Activated T-cell treated with anti-CD3 and anti-CD28 coated beads, Interleukin-2, amount 50 U/mL, for 1 hour (primary cell): ENCODE measurements around the gene DOC2A.
A peak's percentile ranks its signal among the peaks of the same experiment; 100 is the strongest.
"Not testable (repeated sequence)": the region's sequence is repeated elsewhere in the genome, so short reads cannot be mapped to it uniquely, and the experiment has no call there.

ENCODE experiments used
- DNase-seq: peaks from one replicate; pipeline ENCODE4 v3.0.0-alpha.2; 2020

Gene DOC2A

DNA sequence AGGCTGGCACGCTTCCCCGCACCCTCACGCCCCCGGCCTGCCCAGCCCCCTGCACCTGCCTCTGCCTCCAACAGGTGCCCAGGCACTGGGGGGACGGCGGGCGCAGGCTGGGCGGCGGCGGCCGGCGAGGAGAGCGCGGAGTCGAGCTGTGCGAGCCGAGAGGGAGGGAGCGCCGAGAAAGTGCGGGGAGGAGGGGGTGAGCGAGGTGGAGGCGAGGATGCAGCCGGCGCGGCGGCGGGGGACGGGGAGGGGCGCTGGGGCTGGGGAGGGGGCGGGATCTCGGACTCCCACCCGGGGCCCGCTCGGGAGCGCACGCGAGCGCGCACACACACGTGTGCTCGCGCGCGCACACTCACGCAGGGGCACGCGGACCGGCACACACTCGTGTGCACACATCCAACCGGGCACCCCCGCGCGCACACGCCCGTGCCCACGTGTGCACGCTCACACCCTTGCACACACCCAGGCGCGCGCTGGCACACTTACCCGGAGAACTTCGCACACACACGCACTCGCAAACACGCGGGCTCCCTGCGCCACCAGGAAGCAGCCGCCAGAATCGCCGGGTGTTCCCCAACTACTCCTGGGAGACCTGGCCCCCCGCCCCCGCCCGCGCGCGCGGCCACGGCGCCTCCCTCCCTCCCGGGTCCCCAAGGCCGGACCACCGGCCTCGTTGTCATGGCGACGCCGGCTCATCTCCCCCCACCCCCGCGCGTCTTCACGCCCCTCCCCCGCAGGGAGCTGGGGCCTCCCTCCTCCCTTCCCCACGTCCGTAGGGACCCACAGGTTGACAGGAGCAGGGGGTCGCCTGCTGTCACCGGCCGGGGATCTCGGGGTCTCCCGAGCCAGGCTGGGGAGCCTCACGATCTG is at the start of gene DOC2A:
Gene DOC2A, minus strand, starts transcription at position 184 of the 870 bp plus-strand sequence. CDS start 805 bp downstream, outside the sequence.
- DNase-seq, result peak; percentile 40

DNA sequence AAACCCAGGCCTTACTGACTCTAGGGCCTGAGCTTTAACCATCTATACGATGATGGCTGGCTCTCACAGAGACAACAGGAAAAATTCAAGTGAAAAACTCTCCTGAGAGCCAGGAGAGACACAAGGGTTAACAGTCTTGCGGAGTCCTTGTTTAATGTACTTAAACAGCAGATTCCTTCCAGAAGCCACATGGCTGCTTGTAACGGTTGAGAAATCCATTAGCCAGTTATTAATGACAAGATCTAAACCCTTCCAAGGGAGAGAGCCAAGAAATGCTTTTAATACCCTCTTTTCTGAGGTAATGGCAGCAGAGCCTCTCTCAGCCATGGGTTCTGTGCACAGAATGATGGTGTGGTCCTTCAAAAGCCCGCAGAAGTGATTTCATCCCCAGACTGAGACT is 49.5 kb upstream of the DOC2A start:
- no peak for DNase-seq

DNA sequence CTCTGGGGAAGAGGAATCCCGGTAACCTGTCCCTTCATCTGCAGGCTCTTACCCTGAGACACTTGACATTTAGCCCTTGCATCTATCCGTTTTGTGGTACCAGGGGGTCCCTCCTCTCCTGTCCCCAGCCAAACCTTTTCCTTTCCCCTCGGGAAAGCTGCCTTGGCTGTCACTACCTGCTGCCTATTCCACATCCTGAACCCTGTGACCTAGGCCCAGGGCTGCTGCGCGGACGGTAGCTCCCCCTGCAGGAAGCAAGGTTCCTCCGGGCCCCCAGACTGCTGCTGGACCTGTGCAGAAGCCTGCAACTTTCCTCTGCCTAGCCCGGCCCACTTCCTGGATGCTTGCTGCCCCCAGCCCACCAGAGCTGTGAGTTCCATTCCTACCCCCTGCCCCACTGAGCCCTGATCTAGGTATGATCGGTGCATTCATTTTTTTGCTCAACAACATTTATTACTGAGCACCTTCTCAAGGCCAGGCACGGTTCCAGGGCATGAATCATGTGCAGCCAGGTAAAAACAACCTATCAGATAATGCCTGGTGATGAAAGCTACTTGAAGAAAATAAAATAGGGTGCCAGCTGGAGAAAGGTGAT is 44.2 kb upstream of the DOC2A start:
- DNase-seq, result peak; percentile 59

DNA sequence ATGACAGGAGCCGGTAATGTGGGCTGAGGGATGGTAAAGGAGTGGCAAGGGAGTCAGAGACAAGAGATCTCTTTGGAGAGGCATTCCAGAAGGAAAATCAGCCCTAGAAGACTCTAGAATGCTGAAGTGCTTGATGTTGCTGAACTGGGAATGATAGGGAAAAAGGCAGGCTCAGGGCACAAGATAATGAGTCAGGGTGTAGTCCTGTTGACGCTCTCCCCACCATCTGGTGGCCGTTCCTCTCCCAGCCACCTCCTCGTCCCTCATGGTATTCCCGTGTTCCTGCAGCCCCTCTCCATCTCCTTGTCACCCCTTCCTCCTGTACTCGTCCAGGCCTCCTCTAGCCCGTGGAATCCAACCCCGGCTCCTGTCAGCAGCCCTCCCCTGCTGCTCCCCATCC is 43.6 kb upstream of the DOC2A start:
- DNase-seq, result no peak

DNA sequence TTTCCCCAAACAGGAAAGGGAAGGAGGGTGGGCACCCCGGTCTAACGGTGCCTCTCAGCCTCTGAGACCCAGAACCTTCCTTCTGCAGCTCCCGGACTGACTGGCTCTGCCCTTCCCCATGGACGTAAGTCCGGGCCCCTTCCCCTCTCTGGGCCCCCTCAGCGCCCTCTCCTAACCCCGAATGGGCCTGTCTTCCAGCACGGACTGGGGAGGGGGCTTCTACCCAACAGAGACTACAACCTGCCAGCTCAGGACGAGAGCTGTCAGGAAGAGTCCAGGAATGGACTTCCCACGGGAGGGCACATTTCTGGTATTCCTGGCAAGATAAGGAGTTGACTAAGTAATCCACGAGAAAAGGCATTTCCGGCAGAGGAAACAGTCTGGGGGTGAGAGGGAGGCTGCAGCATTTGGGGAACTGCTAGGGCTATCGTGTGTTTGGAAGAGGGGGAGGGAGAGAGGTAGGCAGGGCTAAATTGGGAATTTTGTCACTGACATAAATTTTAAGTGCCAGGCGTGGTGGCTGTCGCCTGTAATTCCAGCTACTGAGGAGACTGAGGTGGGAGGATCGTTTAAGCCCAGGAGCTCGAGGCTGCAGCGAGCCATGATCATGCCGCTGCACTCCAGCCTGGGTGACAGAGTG is 42.7 kb upstream of the DOC2A start:
- no peak for DNase-seq

DNA sequence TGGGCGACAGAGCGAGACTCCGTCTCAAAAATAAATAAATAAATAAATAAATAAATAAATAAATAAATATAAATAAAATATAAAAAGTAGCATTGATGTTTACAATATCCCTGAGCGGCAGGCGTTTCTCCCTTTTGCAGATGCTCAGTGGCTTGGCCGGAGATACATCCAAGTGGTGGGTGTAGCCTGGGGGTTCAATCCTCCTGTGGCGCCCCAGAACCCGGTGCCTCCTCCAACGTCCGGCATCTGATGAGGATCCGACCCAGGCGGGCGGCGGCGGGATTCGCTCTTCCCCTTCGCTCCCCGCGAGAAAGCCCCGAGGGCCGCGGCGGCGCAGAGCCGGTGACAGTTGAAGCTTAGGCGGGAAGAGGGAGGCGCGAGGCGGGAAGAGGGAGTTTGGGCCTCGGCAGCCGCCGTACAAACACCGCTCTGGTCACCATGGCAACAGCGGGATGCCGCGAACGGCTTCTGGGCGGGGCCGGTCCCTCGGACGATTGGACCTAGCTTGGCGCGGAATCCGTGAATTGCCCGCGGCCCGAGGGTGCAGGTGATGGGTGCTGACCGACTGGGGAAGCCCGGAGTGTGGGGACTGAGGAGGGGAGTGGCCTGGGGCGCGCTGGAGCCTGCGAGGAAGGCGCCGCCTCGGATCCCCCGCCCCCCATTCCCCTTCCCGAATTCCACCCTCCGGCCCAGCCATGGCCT is 42.0 kb upstream of the DOC2A start:
- DNase-seq, result peak; percentile 85

DNA sequence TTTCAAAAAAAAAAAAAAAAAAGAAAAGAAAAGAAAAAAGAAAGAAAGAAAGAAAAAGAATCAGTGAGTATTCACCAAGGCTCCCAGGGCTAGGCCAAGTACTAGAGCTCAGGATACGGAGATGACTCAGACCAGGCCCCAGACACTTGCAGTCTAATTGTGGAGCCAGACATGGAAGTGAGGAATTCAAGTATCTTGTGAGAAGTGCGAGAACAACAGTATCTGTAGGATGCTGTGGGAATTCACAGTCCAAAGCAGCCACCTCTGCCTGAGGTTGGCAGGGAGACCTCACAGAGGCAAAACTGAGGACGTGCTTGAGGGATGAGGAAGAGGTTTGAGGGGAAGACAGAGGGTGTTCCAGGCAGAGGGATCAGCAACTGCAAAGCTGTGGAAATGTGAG is 40.7 kb upstream of the DOC2A start:
- DNase-seq, result no peak

DNA sequence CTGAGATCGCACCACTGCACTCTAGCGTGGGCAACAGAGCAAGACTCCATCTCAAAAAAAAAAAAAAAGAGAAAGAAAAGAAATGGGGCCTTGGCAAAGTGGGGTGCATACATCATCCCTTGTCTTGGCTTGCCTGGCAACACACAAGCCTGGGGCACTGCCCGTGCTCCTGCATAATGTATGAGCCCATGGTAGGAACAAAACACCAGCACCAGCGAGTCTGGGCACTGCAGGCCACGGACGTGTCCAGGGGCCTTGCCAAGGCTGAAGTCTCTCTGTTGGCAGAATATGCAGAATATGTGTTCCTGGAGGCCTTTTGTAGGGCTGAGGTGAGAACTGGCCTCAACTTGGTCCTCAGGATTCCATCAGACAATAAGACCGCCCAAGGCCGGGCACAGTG is 39.0 kb upstream of the DOC2A start:
- DNase-seq, result no peak

DNA sequence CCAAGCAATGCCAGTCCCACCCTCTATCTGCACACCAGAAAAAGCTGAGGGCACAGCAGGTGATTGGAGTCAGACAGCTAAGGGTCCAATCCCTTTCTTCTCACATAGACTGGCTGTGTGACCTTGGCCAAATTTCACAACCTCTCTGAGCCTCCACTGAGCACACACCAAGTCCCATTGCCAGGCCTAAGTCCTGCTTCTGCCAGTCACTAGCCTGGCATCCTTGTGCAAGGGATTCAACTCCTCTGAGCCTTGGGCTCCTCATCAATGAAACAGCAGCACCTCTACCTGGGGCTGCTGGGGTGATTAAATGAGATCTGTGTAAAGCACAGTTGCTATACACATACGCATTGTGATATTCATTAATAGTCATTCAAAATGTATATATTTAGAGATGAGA is 35.8 kb upstream of the DOC2A start:
- DNase-seq, result no peak

DNA sequence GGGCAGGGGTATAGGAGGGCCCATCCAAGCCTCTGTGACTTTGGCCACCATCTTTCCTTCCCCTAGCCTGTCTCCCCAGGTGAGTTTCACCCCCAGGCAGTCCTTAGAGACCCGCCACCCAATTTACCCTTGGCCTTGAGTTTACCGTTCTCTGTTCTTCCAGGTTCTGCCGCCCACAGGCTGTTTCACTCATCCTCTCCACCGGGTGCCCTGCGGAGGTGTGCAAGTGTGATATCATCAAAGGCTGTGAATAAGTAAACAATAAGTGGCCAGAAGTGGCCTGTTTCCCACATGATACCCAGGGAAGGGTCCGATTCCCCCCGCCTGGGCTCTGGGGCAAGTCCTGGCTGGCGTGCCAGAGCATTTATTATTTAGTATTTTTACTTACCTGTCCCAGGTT is 35.4 kb upstream of the DOC2A start:
- DNase-seq, result no peak

DNA sequence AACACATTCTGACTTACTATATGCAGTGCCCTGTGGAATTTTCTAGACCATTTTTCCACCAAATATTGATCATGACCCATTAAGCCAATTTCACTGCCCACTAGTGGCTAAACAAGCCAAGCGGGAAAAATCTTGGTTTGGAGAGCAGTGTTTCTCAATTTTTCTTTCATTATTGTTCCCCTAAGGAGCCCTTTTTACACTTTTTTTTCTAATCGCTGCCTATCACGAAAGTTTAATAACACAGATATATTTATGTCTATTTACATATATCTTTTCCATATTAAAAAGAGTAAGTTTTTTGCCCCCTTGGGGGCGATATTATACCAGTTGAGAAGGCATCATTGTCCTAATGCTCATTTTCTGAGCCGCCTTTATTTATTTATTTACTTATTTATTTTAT is 31.0 kb upstream of the DOC2A start:
- no peak for DNase-seq

DNA sequence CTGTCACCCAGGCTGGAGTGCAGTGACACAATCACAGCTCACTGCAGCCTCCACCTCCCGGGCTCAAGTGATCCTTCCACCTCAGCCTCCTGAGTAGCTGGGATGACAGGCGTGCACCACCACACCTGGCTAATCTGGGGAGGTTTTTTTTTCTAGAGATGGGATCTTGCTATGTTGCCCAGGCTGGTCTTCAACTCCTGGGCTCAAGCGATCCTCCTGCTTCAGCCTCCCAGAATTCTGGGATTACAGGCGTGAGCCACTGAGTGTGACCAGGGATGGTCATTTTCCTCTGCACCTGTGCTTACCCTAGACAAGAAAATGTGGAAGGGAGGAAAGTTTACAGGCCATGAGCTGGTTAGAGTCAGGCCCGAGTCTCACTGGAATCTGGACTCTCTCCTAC is 29.9 kb upstream of the DOC2A start:
- not testable (repeated sequence) for DNase-seq

DNA sequence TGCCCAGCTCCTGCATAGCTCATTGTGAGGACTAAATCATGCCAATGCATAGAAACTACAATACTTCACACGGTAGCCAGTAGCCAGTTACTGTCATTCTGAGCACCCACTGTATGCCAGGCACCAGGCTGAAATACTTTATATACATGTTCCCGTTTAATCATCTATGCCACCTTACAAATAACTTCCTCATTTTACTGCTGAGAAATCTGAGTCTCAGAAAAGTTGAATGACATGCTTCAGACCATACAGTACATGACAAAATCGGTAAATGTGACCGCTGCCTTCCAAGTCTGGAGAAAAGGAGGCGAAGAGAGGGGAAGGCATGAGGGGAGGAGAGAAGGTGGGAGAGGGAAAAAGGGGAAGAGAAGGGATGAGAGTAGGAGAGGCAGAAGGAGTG is 29.4 kb upstream of the DOC2A start:
- no peak for DNase-seq

DNA sequence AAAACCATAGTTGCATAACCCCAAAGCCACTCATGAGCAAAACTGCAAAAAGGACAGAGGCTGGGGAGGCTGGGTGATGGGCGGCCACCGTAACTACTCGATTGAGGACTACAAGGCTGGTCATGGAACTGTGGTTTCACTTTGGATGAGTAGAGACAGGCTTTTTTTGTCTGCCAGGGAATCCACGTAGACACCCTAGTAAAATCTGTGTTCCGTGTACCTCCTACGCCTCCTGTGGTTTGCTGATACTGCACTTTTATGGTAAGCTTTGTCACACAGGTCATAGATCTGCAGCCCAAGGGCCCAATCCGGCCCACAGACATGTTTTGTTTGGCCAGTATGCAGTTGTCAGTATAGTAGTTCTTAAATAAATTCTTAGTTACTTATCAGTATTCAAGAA is 22.4 kb upstream of the DOC2A start:
- DNase-seq, result no peak

DNA sequence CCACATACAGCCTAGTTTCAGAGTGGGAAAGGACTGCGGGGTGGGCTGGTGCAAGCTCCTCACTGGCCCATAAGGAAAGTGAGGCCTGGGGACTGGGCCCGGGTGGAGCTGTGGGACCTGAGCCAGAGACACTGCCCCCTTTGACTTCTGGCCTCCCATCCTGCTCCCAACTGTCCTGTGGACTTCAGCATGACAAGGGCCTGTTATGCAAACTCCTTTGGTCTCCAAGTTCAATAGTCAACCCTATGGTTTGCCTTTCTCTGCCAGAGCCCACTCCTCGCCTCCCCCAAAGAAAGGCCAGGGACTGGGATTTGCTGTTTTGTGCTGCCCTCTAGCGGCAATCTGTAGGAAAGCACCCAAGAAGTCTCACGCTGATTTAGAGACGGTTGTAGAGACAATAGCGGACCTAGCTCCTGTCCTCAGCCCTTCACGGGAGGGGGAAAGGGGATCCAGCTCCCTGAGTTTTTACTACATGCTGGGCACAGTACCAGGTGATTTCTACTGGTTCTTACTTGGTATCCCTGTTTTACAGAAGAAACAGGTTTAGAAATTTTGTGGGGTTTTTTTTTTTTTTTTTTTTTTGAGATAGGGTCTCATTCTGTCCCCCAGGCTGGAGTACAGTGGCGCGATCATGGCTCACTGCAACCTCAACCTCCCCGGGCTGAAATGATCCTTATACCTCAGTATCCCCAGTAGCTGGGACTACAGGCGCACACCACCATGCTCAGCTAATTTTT is 21.4 kb upstream of the DOC2A start:
- DNase-seq, result peak; percentile 58

DNA sequence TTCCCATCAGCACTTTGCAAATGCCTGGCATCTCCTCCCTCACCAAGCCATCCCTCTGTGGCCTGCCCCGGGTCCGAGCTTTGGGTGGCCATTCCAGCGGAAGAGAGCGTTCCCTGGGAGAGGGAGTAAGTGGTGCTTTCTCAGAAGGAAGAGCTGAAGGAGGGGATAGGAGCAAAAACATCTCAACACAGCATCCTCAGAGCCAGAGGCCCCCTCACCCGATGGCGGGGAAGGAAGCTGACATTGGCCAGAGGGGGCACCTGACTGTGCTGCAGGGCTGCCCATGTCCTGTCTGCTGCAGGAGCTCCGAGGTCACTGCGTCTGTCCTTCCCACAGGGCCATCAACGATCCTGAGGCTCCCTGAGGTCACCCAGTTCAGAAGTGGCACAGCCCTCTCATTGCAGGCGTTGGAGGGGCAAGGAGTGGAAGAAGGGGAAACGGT is 20.7 kb upstream of the DOC2A start:
- no peak for DNase-seq

DNA sequence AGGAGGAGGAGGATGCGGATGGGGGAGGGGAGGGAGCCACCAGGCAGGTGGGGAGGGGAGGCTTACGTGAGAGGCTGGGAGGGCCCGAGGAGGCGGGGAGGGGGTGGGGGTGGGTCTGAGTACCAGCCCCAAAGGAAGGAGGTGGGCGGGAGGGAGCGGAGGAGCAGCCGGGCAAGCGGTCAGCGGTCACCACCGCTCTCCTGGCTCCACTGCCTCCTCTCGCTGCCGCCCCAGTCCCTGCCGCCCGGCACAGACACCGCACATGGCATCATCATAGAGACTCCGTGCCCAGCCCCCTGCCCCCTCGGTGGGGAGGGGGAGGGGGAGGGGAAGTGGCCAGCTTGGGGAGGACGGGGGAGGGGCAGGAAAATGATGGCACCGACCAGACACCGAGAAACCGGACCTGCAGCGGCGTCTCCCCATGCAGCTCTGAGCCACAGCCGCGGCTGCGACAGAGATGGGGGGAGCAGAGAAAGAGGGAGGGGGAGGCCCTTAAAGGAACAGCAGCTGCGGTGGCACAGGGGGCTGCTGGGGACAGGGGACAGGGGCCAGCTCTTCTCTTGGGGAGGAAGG is 20.1 kb upstream of the DOC2A start, which contains the start of gene TLCD3B:
Gene TLCD3B, minus strand, starts transcription at position 431 of the 573 bp plus-strand sequence. CDS start 744 bp downstream, outside the sequence.
- DNase-seq, result no peak

DNA sequence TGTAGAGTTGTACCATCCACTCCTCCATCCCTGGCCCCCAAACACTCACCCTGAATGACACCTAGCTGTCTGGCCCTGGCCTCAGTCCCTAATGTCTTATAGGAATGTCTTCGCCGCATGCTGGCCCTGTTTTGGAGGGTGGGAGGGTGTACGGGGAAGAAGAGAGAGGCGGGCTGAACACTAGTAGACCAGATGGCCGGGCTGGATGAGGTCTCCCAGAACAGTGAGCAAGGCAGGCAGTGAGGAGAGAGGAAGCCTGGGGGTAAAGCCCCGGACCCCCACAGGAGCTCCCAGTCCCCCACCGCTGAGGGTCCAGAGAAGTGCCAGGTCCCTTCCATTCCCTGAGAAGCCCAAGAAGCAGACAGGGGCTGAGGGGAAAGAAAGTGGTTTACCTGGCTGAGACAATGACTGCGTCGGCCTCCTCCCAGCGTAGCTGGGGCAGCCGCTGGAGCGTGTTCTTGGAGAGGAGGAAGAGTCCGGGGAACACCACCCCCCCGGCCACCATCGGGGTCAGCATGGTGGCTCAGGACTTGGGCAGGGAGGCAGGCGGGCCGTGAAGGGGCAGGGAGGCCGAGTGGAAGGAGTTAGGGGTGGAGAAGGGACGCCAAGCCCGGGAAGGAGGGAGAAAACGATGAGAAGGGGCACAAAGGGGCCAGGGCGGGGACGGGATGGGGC is 19.3 kb upstream of the DOC2A start:
- no peak for DNase-seq

DNA sequence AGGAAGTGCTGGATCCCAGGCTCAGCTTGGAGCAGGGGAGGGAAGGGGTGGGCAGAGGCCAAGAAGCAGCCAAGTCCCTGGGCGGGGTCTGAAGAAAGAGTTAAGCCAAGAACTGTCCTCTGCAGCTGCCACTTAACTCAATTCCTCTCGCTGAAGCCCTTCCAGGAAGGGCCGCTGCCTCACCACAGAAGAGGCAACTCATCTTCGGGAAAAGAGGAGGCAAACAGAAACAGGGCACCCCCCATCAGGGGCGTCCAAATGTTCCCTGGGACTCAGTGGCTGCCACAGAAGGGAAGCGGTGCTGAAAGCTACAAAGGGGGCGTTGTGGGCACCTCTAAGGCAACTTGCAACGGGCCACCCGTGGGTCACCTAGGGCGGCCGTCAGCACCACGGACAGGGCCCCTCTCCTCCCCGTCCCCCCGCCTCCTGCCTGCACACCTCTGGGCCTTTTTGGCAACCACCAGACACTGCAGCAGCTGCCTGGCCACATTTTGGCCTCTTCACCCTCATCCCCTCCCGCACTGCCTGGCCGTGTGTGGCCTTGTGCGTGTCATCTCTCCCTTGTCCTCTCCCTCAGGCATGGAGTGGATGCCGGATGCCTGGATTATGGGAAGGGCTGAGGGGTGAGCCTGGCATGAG is 17.7 kb upstream of the DOC2A start:
- DNase-seq, result no peak

DNA sequence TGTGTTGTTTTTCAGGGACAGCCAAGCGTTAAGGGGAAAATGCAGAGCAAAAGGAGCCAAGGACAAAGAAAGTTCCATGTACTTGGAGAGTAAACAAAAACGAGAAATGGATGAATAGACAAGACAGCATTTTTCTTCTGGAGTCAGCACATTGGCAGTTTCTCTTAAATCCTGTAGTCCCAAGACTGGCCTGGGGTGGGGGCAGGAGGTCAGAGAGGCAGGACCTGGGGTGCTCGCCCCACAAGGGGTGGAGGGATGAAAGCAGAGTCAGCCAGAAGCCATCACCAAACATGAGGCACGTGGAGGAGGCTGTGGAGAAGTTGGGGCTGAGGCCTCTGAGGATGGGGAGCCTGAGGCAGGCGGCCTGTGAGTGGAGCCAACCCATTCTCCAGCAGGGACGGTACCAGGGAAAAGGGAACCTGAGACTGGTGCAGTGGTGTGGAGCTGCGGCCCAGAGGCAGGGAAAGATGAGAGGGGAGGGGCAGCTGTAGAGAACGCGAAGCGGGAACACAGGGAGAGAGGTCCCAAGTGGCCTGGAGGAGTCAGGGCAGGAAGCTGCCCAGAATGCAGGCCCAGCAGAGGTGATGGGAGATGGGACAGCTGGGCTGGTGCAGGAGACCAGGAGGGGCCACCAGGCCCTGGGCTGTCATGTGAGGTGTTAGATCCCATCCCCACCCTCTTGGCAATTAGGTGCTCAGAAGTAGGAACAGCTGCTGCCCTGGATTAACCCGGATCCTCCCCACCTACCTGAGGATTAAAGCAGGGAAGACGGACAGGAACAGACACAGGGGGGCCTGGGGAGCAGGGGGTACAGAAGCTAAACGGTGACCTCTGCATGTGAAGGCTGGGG is 17.0 kb upstream of the DOC2A start:
- no peak for DNase-seq
